NCI-H128 (cell line): Measurements from ENCODE around the gene HM13.
"Not testable (repeated sequence)": the region's sequence is repeated elsewhere in the genome, so short reads cannot be mapped to it uniquely, and the experiment has no call there.

Experiments used
- DNase-seq: peaks from one replicate; lab custom pipeline; 2025; ENCODE audit not compliant: unreplicated experiment; lab: John Stamatoyannopoulos, UW

Gene HM13

DNA sequence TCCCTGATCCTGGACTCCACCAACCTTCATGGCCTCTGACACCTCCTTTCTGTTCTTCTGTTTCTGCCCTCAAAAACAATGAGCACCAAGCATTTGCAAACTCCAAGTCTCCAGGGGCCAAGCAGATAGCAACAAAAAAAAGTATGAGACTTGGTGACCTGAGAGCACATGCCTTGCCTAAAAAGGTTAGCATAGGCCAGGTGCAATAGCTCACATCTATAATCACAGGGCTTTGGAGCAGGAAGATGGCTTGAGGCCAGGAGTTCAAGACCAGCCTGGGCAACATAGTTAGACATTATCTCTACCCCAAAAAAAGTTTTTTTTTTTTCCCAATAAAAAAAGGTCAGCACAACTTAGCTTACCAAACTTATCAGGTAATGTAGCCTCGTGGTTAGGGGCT, 13.7 kb upstream of the HM13 start:
- DNase-seq = no peak

DNA sequence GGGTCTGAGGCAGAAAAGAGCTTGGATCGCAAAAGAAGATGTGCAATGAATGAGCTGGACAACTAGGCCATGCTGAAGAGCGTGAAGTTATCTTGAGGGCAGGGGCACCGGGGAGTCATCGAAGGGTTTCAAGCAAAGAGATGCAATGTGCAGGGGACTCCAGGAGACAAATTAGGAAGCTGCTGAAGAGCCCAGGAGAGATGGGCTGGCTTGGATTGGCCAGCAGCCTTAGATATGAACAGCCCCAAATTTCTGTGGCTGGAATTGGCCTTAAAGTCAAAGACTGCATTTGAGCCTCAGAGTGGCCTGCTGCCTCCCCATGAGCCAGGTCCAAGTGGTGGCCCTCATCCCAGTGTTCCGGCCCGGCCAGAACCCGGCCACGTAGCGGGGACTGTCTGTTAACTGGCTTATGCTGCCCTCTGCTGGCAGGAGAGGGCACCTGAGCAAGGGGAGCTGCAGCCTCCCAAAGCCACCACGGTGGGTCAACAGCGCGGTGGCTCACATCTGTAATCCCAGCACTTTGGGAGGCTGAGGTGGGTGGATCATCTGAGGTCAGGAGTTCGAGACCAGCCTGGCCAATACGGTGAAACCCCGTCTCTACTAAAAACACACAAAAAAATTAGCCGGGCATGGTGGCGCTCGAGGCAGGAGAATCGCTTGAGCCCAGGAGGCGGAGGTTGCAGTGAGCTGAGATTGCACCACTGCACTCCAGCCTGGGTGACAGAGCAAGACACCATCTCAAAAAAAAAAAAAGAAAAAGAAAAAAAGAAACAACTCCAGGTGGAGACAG, 11.2 kb upstream of the HM13 start:
- peak; percentile 47 for DNase-seq

DNA sequence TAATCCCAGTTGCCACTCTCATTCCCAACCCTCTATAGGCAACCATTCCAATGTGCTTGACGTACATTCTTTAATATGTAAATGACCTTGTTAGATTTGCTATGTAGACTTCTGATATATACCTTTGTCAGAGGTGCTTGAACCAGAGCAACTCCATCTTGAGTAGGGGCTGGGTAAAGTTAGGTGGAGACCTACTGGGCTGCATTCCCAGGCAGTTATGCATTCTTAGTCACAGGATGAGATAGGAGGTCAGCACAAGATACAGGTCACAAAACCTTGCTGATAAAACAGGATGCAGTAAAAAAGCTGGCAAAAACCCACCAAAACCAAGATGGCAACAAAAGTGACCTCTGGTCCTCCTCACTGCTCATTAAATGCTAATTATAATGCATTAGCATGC, 8.3 kb upstream of the HM13 start:
- no peak for DNase-seq

DNA sequence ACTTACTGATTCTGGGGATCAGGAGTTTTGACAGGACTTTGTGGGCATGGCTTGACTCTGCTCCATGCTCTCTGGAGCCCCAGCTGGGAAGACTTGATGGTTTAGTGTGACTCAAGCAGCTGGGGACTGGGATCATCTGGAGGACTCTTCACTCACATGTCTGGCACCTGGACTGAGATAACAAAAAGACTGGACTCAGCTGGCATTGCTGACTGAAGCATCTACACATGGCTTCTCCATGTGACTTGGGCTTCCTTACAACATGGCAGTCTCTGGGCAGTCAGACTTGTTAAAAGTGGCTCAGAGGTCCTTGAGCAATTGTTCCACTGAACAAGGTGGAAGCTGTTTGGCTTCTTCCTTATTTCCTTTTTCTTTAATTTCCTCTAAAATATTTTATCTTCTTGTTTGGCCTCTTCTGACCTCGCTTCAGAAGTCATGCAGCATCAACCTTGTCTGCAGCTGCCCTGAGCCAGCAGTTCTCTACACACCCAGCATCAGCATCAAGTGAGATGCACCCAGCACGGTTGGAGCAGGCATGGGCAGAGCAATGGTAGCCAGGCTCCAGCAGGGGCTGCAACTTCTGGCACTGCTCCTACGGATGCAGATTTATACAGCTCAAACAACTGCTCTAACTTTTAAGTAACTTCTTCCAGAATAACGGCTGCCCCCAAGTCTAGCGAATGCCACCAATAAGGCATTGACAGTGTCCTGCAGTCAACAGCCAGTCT, 5.6 kb upstream of the HM13 start:
- no peak for DNase-seq

DNA sequence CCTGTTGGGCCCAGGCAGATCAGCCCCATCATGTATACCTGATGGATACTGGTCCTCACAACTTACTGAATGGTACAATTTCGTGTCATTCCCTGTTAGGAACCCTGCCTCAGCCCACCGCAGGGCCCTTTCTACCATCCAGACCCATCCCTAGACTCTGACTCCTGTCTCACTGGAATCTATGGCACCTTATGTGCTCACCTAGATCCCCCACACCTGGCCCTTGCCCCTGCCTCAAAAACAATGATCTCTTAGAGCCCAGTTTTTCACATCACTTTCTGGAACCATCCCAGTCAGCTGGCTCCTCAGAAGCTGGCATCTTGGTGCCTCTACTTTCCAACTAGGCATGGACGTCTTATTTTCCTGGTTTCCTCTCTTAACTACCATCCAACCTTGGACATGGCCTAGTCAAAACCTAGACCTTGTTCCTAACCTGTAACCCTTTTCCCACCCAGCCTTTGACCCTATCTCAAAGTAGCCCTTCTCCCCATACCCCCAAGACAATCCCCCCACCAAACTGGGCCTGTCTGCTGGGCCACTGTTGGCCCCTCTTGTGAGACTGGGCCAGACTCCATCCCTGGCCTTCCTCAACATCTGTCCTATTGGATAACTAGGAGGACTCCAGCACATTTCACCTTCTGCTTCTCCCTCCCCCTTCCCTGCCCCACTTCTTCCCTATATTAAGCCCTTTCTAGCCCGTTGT, 981 bp downstream of the HM13 start:
- DNase-seq = no peak

DNA sequence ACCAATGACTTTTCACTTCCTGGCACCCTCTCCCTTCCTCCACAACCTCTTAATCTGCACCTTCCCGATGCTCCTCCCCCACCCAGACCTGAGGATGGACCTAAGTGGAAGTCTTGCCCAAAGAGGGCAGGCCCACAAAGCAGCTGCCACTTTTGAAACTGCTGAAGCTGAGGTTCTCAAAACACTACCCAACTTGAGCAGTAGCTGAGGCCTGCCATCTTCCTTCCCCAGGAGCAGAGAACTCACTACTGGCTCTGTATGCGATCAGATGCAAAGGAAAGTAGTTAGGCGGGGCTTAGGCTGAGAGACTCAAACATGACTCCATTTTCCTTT, 1.5 kb downstream of the HM13 start:
- no peak for DNase-seq

DNA sequence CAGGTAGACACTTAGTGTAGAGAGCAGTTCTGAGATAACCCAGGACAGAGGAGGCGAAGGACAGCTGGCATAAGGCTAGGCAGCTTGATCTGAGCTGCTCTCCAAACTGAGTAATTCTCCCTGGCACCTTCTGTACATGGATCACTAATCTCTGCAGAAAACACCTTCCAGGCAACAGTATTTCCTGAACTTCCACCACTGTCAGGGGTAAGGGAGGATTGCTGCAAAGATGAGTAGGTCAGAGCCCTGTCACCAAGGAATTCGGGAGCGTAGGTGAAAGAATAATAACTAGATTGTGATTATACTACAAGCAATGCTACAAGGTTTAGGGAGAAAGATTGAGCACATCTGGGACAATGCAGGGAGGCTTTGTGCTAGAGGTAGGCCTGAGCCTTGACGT, 1.9 kb downstream of the HM13 start:
- DNase-seq = no peak

DNA sequence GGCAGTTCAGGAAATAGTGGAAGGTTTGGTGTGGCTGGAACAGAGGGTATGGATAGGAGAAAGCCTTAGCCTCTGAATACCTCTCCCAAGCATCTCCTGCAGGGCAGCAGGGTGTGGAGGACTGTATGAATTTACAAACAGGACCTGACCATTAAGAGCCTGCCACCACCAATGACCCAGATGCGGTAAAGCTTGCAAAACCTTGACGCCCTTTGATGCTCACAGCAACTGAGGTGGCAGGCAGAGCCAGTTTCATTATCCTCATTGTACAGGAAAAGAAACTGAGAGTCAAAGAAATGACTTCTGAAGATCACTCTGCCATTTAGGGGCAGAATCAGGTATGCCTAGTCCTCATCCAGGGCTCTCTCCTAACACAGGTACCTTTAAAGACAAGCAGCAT, 2.4 kb downstream of the HM13 start:
- no peak for DNase-seq

DNA sequence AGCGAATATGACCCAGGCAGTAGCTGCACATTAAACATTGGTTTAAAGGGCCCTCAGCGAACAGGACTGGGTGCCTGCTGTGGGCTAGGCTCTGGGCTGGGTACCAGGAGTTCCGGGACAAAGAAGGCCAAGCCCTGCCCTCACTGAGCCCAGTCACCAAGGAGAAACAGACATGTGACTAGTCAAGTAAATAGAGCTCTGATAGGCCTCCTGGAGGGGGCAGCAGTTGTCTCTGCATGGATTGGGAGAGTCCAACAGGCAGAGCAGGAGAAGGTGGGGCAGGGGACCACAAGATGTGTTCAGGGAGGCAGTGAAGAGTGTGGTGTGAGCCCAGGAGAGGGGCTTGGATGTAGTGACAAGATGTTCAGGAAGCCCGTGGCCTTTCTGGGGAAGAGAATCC, 3.1 kb downstream of the HM13 start:
- DNase-seq = no peak

DNA sequence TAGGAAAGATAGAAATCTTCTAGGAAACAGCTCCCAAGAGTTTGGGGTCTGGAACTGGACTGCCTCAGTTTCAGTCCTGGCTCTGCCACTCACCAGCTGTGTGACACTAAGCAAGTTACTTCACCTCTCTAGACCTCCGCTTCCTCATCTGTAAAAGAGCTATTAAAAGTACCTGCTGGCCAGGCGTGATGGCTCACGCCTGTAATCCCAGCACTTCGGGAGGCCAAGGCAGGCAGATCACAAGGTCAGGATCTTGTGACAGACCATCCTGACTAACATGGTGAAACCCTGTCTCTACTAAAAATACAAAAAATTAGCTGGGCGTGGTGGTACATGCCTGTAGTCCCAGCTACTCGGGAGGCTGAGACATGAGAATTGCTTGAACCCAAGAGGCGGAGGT, 7.0 kb downstream of the HM13 start:
- DNase-seq = not testable (repeated sequence)

DNA sequence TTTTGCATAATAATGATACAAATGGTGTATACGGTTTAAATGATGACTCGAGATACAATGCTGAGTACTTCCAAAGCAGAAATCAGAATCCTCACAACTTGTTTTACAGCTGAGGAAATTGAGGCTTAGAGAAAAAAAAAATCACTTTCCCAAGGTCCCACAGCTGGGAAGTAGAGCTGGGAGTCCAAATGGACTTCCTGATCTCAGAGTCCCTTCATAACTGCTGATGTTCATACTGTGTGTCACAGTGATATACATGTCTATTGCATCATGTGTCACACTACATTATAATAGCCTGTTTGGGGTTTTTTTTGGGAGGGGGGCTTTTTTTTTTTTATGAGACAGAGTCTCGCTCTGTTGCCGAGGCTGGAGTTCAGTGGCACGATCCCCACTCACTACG, 8.5 kb downstream of the HM13 start:
- DNase-seq = no peak

DNA sequence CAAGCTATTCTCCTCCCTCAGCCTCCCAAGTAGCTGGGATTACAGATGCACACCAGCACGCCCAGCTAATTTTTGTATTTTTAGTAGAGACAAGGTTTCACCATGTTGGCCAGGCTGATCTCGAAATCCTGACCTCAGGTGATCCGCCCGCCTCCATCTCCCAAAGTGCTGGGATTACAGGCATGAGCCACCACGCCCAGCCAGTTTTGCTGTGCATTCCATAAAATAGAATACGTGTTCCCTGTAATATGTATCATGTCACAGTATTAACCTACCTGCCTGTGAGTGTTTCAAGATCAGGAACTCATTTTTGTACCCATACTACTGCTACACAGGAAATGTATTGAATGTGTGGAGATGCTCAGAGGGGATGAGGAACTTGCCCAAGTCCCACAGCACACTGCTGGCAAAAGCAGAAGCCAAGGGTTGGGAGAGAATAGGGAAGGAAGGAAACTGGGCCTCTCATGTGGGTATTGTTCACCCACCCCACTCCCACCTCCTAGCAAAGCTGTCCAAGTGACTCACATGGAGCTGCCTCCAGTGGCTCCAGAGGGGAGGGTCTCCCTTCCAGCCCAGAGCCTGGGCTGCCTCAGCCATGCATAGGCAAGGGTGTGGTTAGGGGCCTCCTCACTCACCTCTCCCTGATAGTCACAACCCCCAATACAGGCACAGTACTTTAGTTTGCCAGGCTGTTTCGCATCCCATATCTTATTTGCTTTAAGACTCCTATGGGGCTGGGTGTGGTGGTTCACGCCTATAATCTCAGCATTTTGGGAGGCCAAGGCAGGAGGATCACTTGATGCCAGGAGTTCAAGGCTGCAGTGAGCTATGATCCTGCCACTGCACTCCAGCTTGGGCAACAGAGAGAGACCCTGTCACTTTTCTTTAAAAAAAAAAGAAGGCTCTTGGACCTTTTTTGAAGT, 9.4 kb downstream of the HM13 start:
- DNase-seq = no peak

DNA sequence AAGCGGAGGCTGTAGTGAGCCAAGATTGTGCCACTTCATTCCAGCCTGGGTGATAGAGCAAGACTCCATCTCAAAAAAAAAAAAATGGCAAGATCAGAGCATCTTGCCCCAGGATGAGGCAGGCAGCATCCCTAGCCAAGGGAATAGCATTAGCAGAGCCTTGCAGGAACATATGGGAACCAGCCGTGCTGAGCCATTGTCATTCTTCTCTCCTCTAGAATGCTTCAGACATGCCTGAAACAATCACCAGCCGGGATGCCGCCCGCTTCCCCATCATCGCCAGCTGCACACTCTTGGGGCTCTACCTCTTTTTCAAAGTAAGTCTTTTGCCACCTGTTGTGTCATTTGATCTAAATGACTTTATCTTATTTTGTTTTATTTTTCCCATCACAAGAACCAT, 13.0 kb downstream of the HM13 start:
- DNase-seq = no peak

DNA sequence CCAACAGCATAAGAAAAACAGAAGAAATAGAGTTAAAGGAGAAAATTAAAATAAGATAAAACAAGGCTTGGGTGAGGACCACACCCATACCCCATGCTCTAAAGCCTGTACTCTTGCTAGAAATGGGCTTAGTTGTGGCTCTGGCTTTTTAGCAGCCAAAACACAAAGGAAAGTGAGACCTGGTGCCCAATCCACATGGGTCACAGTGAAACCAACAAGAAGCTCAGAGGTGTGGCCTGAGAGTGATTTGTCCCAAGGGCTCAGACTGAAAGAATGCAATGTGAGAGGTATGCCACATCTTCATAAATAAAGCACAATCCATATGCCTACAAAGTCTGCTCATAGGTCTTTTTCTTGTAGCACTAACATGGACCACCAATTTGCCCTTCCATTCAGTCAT, 21.1 kb downstream of the HM13 start:
- no peak for DNase-seq

DNA sequence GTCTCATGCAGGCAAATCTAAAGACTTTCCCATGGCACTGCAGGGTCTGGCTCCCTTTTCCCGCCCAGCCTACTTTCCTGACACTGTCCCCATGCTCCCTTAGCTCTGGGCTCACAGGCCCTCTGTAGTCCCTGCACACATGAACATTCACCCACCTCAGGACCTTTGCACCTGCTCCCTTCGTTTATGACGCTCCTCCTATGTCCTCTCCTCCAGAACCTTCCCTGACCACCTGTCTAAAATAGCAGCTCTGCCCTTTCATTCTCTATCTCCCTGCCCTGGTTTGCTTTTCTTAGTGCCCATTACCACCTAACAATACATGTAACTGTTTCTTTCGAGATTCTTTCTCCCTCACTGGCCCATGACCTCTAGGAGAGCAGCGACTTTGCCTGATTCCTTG, 22.3 kb downstream of the HM13 start:
- DNase-seq = no peak

DNA sequence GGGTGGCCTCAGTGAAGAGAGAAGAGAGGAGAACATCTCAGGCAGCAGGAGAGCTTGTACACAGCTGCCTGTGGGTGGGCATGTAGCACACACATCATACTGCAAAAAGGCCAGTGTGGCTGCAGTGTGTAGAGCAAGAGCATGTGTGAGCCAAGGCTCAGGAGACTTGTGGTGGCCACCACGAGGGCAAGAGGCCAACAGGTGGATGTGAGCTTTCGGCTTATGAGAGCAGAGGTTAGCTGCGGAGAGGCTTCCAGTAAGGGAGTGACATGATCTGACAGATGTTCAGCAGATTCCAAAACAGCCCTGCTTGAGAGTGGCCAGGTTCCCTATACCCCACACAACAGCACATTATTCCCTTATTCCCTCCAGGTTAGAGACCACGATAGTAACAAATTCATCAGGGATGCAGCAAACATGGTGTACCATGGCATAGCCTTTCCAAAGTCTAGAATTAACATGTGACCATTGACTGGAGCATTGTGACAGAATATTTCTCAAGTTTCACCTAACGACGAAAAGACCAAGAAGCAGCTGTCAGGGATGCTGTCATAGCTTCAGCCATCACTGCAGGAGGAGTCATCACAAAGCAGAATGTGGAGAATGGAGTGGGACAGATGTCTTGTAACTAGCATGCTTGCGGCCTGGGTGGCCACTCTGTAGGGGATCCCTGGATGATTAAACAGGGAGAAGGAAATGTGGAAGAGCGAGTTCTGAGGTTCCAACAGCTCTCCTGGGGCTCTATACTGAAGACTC, 23.1 kb downstream of the HM13 start:
- DNase-seq = no peak

DNA sequence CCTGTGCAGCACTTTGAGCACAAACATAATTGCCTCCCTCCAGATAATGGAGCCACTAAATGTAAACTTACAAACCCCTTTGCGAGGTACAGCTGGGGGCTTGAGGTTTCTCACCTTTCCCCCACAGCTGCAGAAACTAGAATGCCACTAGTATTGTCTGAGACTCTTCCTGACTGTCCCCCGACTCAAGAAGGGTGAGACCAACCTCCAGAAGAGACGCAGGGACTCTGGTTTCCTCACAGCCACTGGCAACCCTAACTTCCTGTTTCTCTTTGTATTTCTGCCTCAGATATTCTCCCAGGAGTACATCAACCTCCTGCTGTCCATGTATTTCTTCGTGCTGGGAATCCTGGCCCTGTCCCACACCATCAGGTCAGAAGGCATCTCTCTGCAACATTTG, 23.6 kb downstream of the HM13 start:
- no peak for DNase-seq

DNA sequence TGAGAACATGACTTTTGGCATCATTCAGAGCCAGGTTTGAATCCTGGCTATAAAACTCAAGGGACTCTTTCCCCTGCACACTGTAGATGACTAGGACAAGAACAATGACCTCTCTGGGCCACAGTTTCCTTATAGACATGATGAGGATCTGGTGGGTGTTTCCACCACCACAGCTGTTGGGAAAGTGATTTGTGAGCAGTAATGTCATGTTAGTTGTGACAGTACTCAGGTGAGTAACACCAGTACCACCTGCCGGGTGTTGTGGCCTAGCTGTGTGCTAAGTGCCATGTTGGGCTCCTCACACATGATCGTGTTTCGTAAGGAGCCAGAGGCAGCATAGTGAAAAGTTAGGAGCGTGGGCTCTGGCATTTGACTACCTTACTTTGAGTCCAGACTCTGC, 24.1 kb downstream of the HM13 start:
- no peak for DNase-seq

DNA sequence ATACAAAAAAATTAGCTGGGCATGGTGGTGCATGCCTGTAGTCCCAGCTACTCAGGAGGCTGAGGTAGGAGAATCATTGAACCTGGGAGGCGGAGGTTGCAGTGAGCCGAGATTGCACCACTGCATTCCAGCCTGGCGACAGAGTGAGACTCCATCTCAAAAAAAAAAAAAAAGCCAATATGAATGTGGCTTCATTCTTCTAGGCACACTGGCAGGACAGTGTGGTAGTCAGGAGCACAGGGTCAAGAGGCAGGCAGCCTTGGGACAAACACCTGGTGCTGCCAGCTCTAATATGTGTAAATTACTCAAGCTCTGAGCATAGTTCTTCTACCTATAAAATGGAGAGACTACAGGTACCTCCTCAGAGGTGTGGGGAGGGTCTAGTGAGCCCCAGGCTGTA, 25.4 kb downstream of the HM13 start:
- not testable (repeated sequence) for DNase-seq

DNA sequence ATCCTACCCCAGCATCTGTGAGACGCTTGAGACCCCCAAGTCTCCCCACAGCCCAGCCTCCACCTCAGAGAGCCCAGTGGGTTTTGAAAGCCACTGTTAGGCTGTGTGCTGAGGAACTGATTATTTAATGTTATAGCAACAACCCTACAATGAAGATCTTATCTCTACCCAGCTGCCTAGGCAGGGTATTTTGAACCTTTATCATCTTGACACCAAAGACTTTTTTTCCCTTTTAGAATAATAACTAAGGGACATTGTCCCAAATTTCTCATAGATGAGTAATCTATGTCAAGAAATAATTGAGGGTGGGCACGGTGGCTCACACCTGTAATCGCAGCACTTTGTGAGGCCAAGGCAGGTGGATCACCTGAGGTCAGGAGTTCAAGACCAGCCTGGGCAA, 26.2 kb downstream of the HM13 start:
- DNase-seq = no peak
